Right ventricle myocardium superior (tissue), 1 donor: ENCODE measurements around the gene BCLAF3. TPM values are rescaled to one million over a fixed set of nuclear protein-coding genes. Genes with fewer than 3 reads are reported as not detected.

ENCODE experiments used
- ATAC-seq: fragments of 200-7000 bp; cut with Tn5 transposase; one replicate; pipeline ENCODE4 v1.9.1; 2020; ENCODE audit warnings: mild to moderate bottlenecking; ENCODE audit not compliant: poor library complexity
- DNase-seq: peaks from one replicate; pipeline ENCODE4 v3.0.0-alpha.2; 2020
- intact Hi-C: fragments of 100-400 bp; cut with DNase I; formaldehyde crosslinking; loops from one replicate; pipeline ENCODE4 v1.11.2; 2022
- long read RNA-seq: library from polyadenylated mRNA; unstranded; transcript quantifications from one replicate; pipeline ENCODE4 v2.0.0, GENCODE V29; 2021
- total RNA-seq: library from RNA; stranded (reverse); fragmentation: NEBNext Ultra II Directional; extraction: Animal tissue kit (Norgen Biotek cat#: 25700); gene quantifications from one replicate; pipeline ENCODE4 v1.2.1, GENCODE V29; 2021
- donor health status: DM: no; HTN: yes; CAD: no; lungs with severe emphysema.

The BCLAF3 gene
- total RNA-seq, result 6.5 TPM
- long read RNA-seq, partial matches to known transcripts, result 0 of 7 reads
- long read RNA-seq, other reads (novel, unspliced or antisense), result 7 of 7 reads

DNA sequence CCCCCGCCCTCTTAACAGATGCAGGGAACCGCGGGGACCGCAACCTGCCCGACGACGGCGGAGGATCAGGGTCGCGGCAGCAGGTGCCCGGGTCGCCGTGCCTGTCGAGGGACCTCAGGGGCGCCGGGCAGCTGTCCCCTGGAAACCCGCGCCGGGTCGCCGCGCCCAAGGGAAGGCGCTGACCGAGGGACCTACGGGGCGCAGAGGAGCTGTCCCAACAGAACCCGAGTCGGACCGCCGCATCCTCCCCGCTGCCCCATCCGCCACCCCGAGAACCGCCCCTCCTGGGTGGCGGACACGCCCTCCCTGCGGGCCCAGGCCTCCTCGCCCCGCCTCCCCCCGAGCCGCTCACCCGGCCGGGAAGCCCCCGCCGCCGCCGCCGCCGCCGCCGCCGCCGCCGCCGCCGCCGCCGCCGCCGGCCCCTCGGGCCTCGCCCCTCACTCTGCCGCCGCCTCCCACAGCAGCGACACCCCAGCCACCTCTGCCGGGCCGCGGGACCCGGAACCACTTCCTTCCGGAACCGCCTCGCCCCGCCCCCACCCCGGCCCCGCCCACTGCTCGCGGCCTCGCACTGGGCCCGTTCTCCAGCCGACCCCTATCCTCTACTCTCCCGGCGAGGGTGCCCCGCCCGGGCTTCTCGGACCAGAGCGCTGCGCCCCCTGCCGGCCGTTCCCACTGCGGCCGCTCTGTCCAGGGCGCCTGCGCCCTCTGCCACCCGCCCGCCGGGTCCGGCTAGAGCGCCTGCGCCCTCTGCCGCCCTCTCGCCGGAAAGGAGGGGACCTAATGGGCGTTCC is at the start of gene BCLAF3:
Gene BCLAF3, minus strand, starts transcription at position 506 of the 794 bp plus-strand sequence. CDS start 20,797 bp downstream, outside the sequence.
- DNase-seq, result peak; percentile 93
- intact Hi-C loops, result loop anchor here (10.0 kb wide), 1 partner anchor 76 kb away; no protein-coding TSS in a partner anchor
- ATAC-seq, result peak; percentile 99

GRCh38 chrX:20038966-20039365 is 48.1 kb upstream of the BCLAF3 start:
- intact Hi-C loops, result no loop called here
- DNase-seq (no peak), ATAC-seq (no peak)

- ATAC-seq, result no peak
- no peak for DNase-seq
- intact Hi-C loops, result no loop called here
These were observed 46.3 kb upstream of the BCLAF3 start for GRCh38 chrX:20037186-20037585.

- ATAC-seq, result no peak
- intact Hi-C loops, result no loop called here
- no peak for DNase-seq
These were observed 41.3 kb upstream of the BCLAF3 start for GRCh38 chrX:20032201-20032600.

- no peak for DNase-seq
- intact Hi-C loops, result no loop called here
- ATAC-seq, result no peak
These were observed 38.9 kb upstream of the BCLAF3 start for GRCh38 chrX:20029728-20030127.

DNA sequence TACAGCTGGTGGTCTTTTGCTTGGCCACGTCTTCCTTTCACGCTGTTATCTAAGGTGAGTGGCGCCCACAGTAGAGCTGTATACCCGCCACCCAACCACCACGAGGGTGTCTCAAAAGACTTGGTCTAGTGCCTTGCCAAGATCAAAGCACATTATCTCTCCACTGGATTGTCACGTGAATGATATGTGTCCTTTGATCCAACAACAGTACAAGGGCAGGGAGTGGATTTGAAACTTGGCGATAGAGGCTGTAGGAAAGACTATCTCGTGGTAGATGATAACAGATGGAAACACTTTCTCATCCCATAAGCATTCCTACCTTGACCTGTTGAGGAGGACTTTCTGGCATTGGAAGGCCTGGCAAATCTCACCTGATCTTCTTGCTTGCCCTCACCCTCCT is 37.7 kb upstream of the BCLAF3 start:
- no peak for DNase-seq
- no peak for ATAC-seq
- intact Hi-C loops, result no loop called here

GRCh38 chrX:20026278-20026677 is 35.4 kb upstream of the BCLAF3 start:
- intact Hi-C loops, result no loop called here
- no peak for DNase-seq
- ATAC-seq, result no peak

DNA sequence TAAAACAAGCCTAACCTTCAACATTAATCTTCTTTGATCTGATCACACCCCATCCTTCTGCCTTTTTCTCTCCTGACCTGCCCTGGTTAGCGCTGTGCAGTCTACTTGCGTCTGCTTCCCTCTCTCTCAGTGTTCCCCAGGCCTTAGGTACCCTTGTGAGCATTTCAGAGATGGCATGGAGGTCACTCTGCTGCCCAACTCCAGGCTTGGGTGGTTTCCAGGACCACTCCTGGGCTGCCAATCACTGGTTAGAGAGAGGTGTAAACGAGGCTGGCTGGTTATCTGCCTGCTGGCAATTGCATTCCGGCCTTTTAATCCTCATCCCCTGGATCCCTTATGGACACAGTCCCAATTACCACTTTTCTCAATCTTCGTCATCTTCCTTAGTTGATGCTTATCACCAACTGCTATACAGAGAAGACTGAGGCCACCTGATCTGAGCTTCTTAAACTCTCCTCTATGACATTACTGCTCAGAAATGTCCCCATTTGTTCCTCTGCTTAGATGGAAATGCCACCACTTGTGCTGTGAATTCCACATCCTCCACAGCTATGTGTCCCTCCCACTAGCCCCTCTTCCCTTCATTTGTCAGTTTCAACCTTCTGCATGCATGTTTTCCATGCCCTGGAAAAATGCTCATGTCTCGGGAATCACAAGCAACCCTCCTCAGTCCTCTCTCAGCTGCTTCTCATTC is 29.0 kb upstream of the BCLAF3 start:
- intact Hi-C loops, result no loop called here
- DNase-seq, result peak; percentile 49
- peak; percentile 62 for ATAC-seq

DNA sequence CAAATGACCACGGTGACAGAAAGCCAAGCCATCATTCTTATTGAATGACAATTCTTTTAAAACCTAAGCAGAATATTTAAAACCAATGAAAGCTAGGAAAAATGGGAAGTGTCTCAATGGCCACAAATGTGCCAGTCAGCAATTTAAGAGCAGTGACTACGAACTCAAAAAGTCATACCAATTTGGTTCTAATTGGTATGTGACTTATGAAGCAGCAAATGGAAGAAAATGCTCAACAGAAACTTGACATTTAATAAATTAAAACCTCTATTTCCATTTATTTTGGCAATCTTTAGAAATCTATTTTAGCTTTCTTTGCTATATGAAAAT is 25.7 kb upstream of the BCLAF3 start:
- intact Hi-C loops, result no loop called here
- DNase-seq (no peak), ATAC-seq (no peak)

DNA sequence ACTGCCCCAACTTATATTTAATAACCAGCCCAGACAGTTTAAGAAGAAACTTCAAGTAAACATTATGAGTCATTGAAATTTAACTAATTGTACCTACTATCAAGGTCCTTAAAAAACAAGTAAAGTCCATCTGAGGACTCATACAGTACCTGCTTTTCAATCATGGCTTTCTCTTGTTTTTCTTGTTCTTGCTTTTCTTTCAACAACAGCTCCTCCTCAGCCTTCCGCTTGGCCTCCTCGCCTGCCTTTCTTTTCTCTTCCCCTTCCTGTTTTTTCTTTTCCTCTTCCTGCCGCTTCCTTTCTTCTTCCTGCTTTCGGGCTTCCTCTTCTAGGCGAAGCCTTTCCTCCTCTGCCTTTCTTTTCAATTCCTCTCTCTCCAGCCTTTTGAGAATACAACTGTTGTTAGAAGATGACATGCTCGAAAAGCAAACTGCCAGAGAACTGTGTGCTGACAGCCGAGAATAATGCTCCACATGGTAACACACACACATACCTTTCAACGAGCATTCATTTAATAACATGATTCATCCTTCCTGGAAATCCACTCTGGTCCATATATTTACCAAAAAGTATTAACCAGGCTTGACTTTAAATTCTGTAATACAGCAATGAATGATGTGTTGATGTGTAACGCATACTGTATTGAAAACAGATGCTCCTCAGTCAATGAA is 25.2 kb upstream of the BCLAF3 start:
- DNase-seq (no peak), ATAC-seq (no peak)
- intact Hi-C loops, result no loop called here

- no peak for DNase-seq
- ATAC-seq, result no peak
- intact Hi-C loops, result no loop called here
These were observed 24.6 kb upstream of the BCLAF3 start for GRCh38 chrX:20015422-20015821.

- DNase-seq, result no peak
- ATAC-seq, result peak; percentile 41
- intact Hi-C loops, result no loop called here
These were observed 20.7 kb upstream of the BCLAF3 start for GRCh38 chrX:20011608-20012007.

DNA sequence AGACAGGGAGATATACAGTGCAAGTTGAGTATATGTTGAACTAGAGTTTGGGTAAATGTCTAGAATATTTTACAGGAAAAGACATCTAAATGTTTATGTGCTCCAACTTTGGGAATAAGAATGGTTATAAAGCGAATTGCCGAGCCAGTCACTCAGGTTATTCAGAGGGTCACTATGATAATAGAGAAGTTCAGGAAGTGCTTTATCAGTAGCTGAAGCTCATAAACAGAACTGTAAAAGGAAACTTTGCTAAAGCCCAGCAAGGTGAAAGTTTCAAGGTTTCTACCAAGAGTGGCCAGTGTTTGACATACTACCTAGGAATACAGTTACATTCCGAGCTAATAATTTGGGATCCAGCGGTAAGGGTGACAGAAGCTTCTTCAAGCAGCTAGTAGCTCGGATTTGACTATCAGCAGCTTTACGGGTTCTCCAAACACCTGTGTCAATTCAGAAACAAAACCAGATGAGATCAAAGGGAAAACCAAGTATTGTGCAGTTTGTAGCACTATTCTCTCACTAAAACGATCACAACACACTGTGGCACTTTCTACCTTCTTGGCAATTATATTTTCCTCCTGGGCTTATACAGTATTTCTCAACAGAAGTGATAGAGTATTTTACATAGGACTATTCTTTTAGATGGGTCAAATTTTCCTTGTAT is 17.2 kb upstream of the BCLAF3 start:
- intact Hi-C loops, result no loop called here
- DNase-seq, result no peak
- no peak for ATAC-seq

- DNase-seq (no peak), ATAC-seq (no peak)
- intact Hi-C loops, result no loop called here
These were observed 15.0 kb upstream of the BCLAF3 start for GRCh38 chrX:20005883-20006282.

DNA sequence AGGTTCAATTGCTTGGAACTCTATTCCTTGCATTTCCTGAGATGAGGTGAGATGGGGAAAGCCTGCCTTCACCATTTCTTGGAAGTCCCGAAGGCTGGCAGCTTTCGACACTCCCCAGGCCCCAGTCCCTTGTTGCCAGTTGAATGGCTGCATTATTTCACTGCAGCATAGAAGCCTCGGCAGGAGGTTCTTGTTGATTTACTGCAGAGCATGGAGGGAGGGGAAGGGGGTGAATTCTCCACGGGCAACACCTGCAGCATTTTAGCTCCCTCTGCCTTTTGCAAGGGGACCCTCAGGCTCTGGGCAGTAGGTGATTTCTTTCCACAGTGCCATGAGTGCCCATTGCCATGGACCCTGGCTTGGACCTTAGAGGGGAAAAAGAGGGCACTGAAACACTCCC is 10.7 kb upstream of the BCLAF3 start:
- ATAC-seq (no peak), DNase-seq (no peak)
- intact Hi-C loops, result no loop called here

GRCh38 chrX:19991350-19991718 is 473 bp upstream of the BCLAF3 start:
- DNase-seq, result no peak
- ATAC-seq, result no peak
- intact Hi-C loops, result loop anchor here (10.0 kb wide), 1 partner anchor 77 kb away; no protein-coding TSS in a partner anchor

DNA sequence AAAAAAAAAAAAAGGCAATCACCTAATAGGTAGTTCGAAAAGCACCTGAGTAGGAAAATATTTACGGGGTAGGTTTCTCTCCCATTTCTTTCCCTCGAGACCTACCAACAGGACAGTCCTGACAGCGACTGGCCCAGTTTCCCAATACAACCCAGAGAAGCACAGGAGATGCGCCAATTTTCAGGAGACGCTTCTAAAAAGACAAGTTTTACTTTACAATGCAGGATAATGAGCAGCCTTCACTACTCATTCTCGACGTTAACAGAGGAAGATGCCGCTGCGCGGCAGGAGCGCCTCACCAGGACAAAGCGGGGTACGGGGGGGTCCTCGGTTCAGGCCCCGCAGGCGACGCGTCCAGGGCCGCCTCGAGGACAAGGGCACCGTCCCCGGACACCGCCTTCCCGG is 708 bp downstream of the BCLAF3 start:
- intact Hi-C loops, result loop anchor here (10.0 kb wide), 1 partner anchor 75 kb away; no protein-coding TSS in a partner anchor
- DNase-seq (peak; percentile 54), ATAC-seq (peak; percentile 19)

- ATAC-seq (no peak), DNase-seq (no peak)
- intact Hi-C loops, result no loop called here
These were observed 3.0 kb downstream of the BCLAF3 start for GRCh38 chrX:19987856-19988255.

DNA sequence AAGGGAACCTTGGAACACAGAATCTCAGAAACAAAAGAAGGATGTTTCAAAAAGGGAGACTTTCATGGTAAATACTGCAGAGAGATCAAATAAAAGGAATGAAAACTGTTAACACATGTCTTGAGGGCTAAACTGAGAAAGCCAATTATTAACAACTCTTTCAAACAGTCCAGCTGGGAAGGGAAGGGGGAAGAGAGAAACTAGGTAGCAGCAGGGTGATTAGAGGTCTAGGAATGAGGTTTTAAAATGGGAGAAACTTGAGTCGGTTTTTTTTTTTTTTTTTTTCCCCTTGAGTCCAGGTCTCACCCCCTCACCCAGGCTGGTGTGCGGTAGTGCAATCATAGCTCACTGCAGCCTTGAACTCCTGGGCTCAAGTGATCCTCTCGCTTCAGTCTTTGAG is 4.3 kb downstream of the BCLAF3 start:
- no peak for DNase-seq
- no peak for ATAC-seq
- intact Hi-C loops, result no loop called here
